Brain microvascular endothelial cell (primary cell): ENCODE data around the gene ARHGAP24.

Source experiments
- DNase-seq: peaks from one replicate; pipeline ENCODE4 v3.0.0-alpha.2; 2020
- H3K27ac ChIP-seq: fragments of 250-450 bp; sonication (Bioruptor Pico); 2 replicates; pipeline ENCODE4 v1.5.1; 2020; ENCODE audit warnings: mild to moderate bottlenecking, moderate library complexity
- H3K27me3 ChIP-seq: fragments of 250-450 bp; sonication (Bioruptor Pico); replicated peaks from 2 replicates; pipeline ENCODE4 v1.5.1; 2020; ENCODE audit warnings: mild to moderate bottlenecking
- H3K36me3 ChIP-seq: fragments of 250-450 bp; sonication (Bioruptor Pico); replicated peaks from 2 replicates; pipeline ENCODE4 v1.5.1; 2020; ENCODE audit warnings: mild to moderate bottlenecking
- H3K4me3 ChIP-seq: 2 replicates; pipeline ENCODE4 v1.5.1; 2011; ENCODE audit warnings: low read depth, mild to moderate bottlenecking, control low read depth, low read length, moderate library complexity
- CTCF ChIP-seq: IDR thresholded peaks from 2 replicates; pipeline ENCODE4 v1.5.1; 2011; ENCODE audit warnings: low read depth, mild to moderate bottlenecking, moderate library complexity, low read length, control low read depth, inconsistent platforms; ENCODE audit errors: missing control alignments
- in situ Hi-C: cut with HindIII; loops from 2 replicates; pipeline ENCODE4 v1.10.0; 2017; ENCODE audit warnings: low sequenced_read_pairs, low pct_ligation_motif_present

The ARHGAP24 gene

DNA sequence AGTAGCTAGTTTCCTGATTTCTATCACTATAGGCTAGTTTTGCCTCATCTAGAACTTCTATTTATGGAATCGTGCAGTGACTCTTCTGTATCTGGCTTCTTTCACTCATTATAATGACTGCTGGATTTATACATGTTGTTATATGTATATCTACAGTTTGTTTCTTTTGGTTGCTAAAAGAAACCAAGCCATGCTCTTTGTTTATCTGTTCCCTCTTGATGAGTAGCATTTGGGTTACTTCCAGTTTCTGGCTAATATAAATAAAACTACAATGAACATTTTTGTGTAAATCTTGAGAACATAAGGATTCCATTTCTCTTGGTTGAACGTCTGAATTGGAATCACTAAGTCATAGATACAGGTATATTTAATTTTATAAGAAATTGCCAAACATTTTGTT, 73.9 kb downstream of the ARHGAP24 start:
- no peak for TF ChIP-seq CTCF
- in situ Hi-C loops: no loop called here
- no peak overlapping the region for H3K4me3 ChIP-seq
- no peak overlapping the region for H3K27ac ChIP-seq
- DNase-seq: no peak
- H3K36me3 ChIP-seq: no peaks in the 10 kb centered on the region
- no peaks in the 10 kb centered on the region for H3K27me3 ChIP-seq

- in situ Hi-C loops: no loop called here
- Histone ChIP-seq H3K36me3 (no peaks in the 10 kb centered on the region), H3K27ac (no peak overlapping the region), H3K27me3 (no peaks in the 10 kb centered on the region), H3K4me3 (no peak overlapping the region)
- TF ChIP-seq CTCF: no peak
- no peak for DNase-seq
Measured at GRCh38 chr4:85555206-85555605, 80.3 kb downstream of the ARHGAP24 start.

DNA sequence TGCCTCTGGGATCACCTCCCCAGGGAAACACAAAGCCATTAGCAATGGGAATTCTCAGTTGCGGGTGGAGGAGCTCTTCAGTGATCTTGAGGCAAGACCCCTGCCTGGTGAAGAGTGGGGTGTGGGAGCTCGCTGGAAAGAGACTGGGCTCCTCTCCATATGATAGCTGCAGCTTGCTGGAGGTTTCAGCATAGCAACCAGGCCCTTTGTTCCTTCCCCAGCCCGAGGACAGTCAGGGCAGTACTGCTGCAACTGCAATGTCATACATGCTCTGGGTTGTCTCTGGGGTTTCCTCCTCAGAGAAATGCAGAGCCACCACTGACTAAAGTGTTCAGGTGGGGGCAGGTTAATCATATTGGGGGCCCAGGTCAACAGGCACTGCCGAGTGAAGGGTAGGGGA, 81.3 kb downstream of the ARHGAP24 start:
- TF ChIP-seq CTCF: no peak
- in situ Hi-C loops: no loop called here
- no peak overlapping the region for H3K27ac ChIP-seq
- no peaks in the 10 kb centered on the region for H3K27me3 ChIP-seq
- no peak overlapping the region for H3K4me3 ChIP-seq
- no peaks in the 10 kb centered on the region for H3K36me3 ChIP-seq
- DNase-seq: no peak

DNA sequence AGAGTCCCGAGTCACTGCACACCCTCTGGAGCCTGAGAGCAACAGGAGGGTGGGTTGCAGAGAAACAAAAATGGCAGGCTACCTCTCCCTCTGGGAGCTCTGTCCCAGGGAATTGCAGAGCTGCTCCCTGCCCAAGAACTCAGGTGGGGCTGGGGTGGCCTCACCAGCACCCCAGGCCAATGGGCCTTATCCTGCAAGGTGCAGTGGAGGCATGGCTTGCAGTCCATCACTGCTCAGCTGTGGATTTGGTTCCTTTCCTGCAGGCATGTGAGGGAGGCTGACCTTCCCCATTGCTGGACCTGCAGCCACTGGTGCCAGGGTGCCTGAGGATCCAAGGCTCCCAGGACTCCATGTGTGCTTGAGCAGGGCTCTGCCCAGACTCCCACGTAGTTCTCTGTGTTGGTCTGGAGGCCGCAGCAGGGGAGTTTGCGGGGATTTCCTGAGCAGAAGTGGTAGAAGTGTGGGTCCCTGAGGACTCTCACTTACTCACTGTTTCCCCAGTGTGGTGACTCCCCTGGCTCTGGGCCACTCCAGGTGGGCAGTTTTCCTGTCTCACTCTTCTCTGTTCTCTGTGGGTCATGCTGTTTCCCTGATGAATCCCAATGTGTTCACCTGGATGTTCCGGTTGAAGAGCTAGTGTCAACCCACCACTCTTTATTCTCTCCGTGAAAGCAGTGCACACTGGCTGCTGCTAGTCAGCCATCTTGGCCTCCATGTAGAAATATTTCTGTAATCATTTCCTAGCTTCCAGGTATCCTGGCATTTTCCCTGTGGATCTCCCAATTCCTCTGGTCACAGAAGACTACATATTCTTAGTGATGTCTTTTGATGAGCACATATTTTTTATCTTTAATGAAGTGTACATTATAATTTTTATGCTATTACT, 82.3 kb downstream of the ARHGAP24 start:
- H3K27me3 ChIP-seq: no peaks in the 10 kb centered on the region
- H3K4me3 ChIP-seq: no peak overlapping the region
- in situ Hi-C loops: no loop called here
- no peaks in the 10 kb centered on the region for H3K36me3 ChIP-seq
- no peak overlapping the region for H3K27ac ChIP-seq
- no peak for DNase-seq
- TF ChIP-seq CTCF: no peak

DNA sequence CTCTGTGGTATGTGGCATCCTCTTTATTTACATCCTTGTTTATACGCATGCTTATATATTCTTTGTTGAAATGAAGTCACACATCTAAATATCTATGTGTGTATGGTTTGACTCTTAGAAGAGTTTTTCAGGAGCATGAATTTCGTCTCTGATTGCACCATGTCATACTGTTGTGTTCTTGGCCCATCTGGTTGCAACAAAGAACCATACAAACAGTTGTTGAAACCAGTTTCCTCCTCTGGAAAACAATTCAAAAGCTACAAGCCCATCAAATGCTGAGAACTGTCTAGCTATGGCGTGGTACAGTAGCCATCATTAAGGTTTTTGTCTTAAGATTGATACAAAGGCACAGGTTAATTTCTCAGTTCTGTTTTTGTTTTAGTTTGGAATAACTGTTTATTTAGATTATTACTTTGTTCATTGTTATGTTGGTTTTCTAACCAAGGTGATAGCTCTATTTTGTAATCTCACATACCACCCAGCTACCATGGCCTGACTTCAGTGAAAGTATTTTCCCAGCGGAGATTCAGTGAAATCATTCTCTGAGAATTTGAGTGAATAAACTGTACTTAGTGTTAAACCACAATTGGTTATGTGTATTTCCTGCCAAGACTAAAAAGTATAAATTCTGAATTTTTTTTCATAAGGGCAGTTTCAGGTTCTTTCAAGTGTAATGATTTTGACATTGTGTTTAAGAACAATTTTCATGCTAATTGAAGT, 91.0 kb downstream of the ARHGAP24 start:
- peak; percentile 9 for DNase-seq

More for the DNA sequence above, 91.0 kb downstream of the ARHGAP24 start:
- no peak overlapping the region for H3K27ac ChIP-seq
- no peak for TF ChIP-seq CTCF
- in situ Hi-C loops: no loop called here
- H3K36me3 ChIP-seq: no peaks in the 10 kb centered on the region
- no peak overlapping the region for H3K4me3 ChIP-seq
- no peaks in the 10 kb centered on the region for H3K27me3 ChIP-seq
